Measurements from ENCODE around the gene KRTAP19-5.

DNA sequence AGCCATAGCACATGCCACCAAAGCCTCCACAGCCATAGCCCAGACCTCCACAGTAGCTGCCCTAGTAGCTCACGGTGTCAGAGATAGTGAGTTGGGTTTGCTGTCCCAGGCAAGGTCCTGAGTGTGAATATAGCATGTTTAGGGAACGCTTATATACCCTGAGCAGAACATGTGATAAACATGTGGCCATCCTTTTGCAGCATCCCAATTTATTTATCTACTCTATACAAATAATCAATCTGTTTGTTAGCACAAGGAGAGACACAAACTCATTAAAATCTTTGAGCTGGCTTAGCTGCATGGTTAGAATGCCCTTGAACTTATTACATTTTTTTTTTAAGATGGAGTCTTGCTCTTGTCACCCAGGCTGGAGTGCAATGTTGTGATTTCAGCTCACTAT, 14.6 kb downstream of the KRTAP19-5 start, which contains the start of gene KRTAP19-2:
- TF ChIP-seq, protein P1, sequence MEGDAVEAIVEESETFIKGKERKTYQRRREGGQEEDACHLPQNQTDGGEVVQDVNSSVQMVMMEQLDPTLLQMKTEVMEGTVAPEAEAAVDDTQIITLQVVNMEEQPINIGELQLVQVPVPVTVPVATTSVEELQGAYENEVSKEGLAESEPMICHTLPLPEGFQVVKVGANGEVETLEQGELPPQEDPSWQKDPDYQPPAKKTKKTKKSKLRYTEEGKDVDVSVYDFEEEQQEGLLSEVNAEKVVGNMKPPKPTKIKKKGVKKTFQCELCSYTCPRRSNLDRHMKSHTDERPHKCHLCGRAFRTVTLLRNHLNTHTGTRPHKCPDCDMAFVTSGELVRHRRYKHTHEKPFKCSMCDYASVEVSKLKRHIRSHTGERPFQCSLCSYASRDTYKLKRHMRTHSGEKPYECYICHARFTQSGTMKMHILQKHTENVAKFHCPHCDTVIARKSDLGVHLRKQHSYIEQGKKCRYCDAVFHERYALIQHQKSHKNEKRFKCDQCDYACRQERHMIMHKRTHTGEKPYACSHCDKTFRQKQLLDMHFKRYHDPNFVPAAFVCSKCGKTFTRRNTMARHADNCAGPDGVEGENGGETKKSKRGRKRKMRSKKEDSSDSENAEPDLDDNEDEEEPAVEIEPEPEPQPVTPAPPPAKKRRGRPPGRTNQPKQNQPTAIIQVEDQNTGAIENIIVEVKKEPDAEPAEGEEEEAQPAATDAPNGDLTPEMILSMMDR (IDR thresholded peaks at IDR 0.05) = no peak
- TF ChIP-seq POLR2AphosphoS5 (IDR thresholded peaks at IDR 0.05) (no peak), EP300 (IDR thresholded peaks at IDR 0.05) (no peak)
